Cardiac fibroblast (primary cell): ENCODE results near the gene MICAL3.
"Not testable (repeated sequence)": the region's sequence is repeated elsewhere in the genome, so short reads cannot be mapped to it uniquely, and the experiment has no call there.

Experiments used
- DNase-seq, 2 donors: peaks; one replicate each; pipeline versions ENCODE4 v3.0.0 to v3.0.0-alpha.2; 2010; ENCODE audit warnings: low read depth in 2 of 2
- H3K4me3 ChIP-seq, 2 donors: replicated peaks in 1 of 2; 1 replicate in 1 of 2; 2 replicates in 1 of 2; pipeline ENCODE4 v1.5.1; 2011; ENCODE audit warnings: low read depth in 2 of 2, low read length in 2 of 2, mild to moderate bottlenecking in 2 of 2, moderate library complexity in 1 of 2
- CTCF ChIP-seq: IDR thresholded peaks from one replicate; pipeline ENCODE4 v1.5.1; 2011; ENCODE audit warnings: low read depth, mild to moderate bottlenecking, low read length, inconsistent platforms

MICAL3 gene

GRCh38 chr22:17939011-17939410 is 85.3 kb downstream of the MICAL3 start:
- TF ChIP-seq CTCF = no peak
- no peak for DNase-seq

GRCh38 chr22:17938484-17938924 is 85.9 kb downstream of the MICAL3 start:
- DNase-seq = peak in 1 of 2 donors; percentile 84
- no peak for TF ChIP-seq CTCF

More at GRCh38 chr22:17939011-17939410, 85.3 kb downstream of the MICAL3 start:
- no peak overlapping the region for H3K4me3 ChIP-seq

GRCh38 chr22:17932457-17932856 is 91.9 kb downstream of the MICAL3 start:
- H3K4me3 ChIP-seq = not testable (repeated sequence)

More at GRCh38 chr22:17938484-17938924, 85.9 kb downstream of the MICAL3 start:
- no peak overlapping the region for H3K4me3 ChIP-seq

GRCh38 chr22:17931400-17931825 is 92.9 kb downstream of the MICAL3 start:
- no peak for DNase-seq
- no peak for TF ChIP-seq CTCF

More at GRCh38 chr22:17932457-17932856, 91.9 kb downstream of the MICAL3 start:
- DNase-seq = not testable (repeated sequence)

GRCh38 chr22:17930455-17931313 is 93.7 kb downstream of the MICAL3 start:
- no peak for DNase-seq
- H3K4me3 ChIP-seq = no peak overlapping the region
- TF ChIP-seq CTCF = no peak

More at GRCh38 chr22:17931400-17931825, 92.9 kb downstream of the MICAL3 start:
- H3K4me3 ChIP-seq = no peak overlapping the region

GRCh38 chr22:17929909-17930308 is 94.5 kb downstream of the MICAL3 start:
- DNase-seq = no peak
- no peak for TF ChIP-seq CTCF
- no peak overlapping the region for H3K4me3 ChIP-seq

- H3K4me3 ChIP-seq = no peak overlapping the region
- no peak for TF ChIP-seq CTCF
- no peak for DNase-seq
Measured at GRCh38 chr22:17928391-17928790, 96.0 kb downstream of the MICAL3 start.
